ENCODE results near the gene ZBTB20. TPM values are rescaled to one million over a fixed set of nuclear protein-coding genes. Genes with fewer than 3 reads are reported as not detected.
A peak's percentile ranks its signal among the peaks of the same experiment; 100 is the strongest.
"Not testable (repeated sequence)": the region's sequence is repeated elsewhere in the genome, so short reads cannot be mapped to it uniquely, and the experiment has no call there.

ZBTB20 gene
- total RNA-seq, 1 experiment from 2014 or later: 11.0 TPM

GRCh38 chr3:114716916-114717315 lies 430.2 kb downstream of the ZBTB20 start:
- DNase-seq (ENCODE audit: low spot score): no peak

GRCh38 chr3:114716126-114716525 lies 431.0 kb downstream of the ZBTB20 start:
- DNase-seq (ENCODE audit: low spot score): no peak

GRCh38 chr3:114714957-114715460 lies 432.1 kb downstream of the ZBTB20 start:
- DNase-seq (ENCODE audit: low spot score): peak; percentile 65

GRCh38 chr3:114714237-114714636 lies 432.9 kb downstream of the ZBTB20 start:
- DNase-seq (ENCODE audit: low spot score): peak; percentile 23

GRCh38 chr3:114712728-114713492 lies 434.2 kb downstream of the ZBTB20 start:
- DNase-seq (ENCODE audit: low spot score): no peak

- DNase-seq (ENCODE audit: low spot score): no peak
Measured at GRCh38 chr3:114711321-114711886, 435.7 kb downstream of the ZBTB20 start.

- no peak for DNase-seq (ENCODE audit: low spot score)
Measured at GRCh38 chr3:114709102-114709501, 438.0 kb downstream of the ZBTB20 start.

- DNase-seq (ENCODE audit: low spot score): peak; percentile 9
Measured at GRCh38 chr3:114707252-114707860, 439.7 kb downstream of the ZBTB20 start.

- peak; percentile 18 for DNase-seq (ENCODE audit: low spot score)
Measured at GRCh38 chr3:114706591-114707232, 440.4 kb downstream of the ZBTB20 start.

- DNase-seq (ENCODE audit: low spot score): no peak
Measured at GRCh38 chr3:114700637-114701234, 446.4 kb downstream of the ZBTB20 start.

GRCh38 chr3:114698146-114699105 lies 448.7 kb downstream of the ZBTB20 start:
- DNase-seq (ENCODE audit: low spot score): no peak

- DNase-seq (ENCODE audit: low spot score): no peak
Measured at GRCh38 chr3:114697401-114697800, 449.7 kb downstream of the ZBTB20 start.

GRCh38 chr3:114694251-114694650 lies 452.8 kb downstream of the ZBTB20 start:
- no peak for DNase-seq (ENCODE audit: low spot score)

GRCh38 chr3:114691871-114692270 lies 455.2 kb downstream of the ZBTB20 start:
- no peak for DNase-seq (ENCODE audit: low spot score)

GRCh38 chr3:114690911-114691310 lies 456.2 kb downstream of the ZBTB20 start:
- no peak for DNase-seq (ENCODE audit: low spot score)

- DNase-seq (ENCODE audit: low spot score): no peak
Measured at GRCh38 chr3:114687151-114687550, 459.9 kb downstream of the ZBTB20 start.

- no peak for DNase-seq (ENCODE audit: low spot score)
Measured at GRCh38 chr3:114686621-114687020, 460.5 kb downstream of the ZBTB20 start.

- no peak for DNase-seq (ENCODE audit: low spot score)
Measured at GRCh38 chr3:114685161-114685560, 461.9 kb downstream of the ZBTB20 start.

GRCh38 chr3:114680299-114680698 lies 466.8 kb downstream of the ZBTB20 start:
- no peak for DNase-seq (ENCODE audit: low spot score)

GRCh38 chr3:114679773-114680172 lies 467.3 kb downstream of the ZBTB20 start:
- not testable (repeated sequence) for DNase-seq (ENCODE audit: low spot score)

GRCh38 chr3:114675104-114675503 lies 472.0 kb downstream of the ZBTB20 start:
- no peak for DNase-seq (ENCODE audit: low spot score)
